Upper lobe of left lung (tissue), 4 donors: ENCODE results near the gene SKA3.
"Not testable (repeated sequence)": the region's sequence is repeated elsewhere in the genome, so short reads cannot be mapped to it uniquely, and the experiment has no call there.

Source experiments
- EP300 ChIP-seq, 4 donors: sonication (generic); formaldehyde crosslinking; IDR thresholded peaks; one replicate each; pipeline ENCODE4 v1.5.1; 2017; ENCODE audit warnings: antibody characterized with exemption in 4 of 4, control low read depth in 2 of 4
- POLR2A ChIP-seq, 4 donors: fragments of 450-650 bp; IDR thresholded peaks; one replicate each; pipeline ENCODE4 v1.5.1; 2016 to 2017; ENCODE audit warnings: antibody characterized with exemption in 4 of 4, mild to moderate bottlenecking in 2 of 4
- POLR2AphosphoS5 ChIP-seq, 2 donors: sonication (generic); formaldehyde crosslinking; IDR thresholded peaks; one replicate each; pipeline ENCODE4 v1.5.1; 2017; ENCODE audit warnings: antibody characterized with exemption in 2 of 2
- TF ChIP-seq, protein P1 (sequence below), 6 experiments: fragments of 450-650 bp in 4 of 6; fragments of 200-600 bp in 2 of 6; sonication (generic) in 2 of 6; IDR thresholded peaks; one replicate each; pipeline ENCODE4 v1.5.1; 2016 to 2019; ENCODE audit warnings: antibody characterized with exemption in 6 of 6

DNA sequence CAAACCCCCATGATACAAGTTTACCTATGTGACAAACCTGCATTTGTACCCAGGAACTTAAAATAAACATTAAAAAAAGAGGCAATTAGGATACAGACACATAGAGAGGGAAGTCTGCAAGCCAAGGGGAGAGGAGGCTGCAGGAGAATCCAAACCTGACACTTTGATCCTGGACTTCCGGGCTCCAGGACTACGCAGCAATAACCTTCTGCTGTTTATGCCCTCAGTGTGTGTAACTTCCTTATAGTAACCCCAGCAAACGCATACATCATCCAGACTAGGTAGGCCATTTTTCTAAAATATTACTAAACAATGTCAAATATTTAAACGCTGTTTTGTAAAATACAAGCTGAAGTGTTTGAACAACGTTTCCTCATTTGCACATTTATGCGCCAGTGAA, 39.1 kb upstream of the SKA3 start:
- not testable (repeated sequence) for TF ChIP-seq POLR2A, EP300, POLR2AphosphoS5 (IDR thresholded peaks at IDR 0.05)
- TF ChIP-seq, protein P1, sequence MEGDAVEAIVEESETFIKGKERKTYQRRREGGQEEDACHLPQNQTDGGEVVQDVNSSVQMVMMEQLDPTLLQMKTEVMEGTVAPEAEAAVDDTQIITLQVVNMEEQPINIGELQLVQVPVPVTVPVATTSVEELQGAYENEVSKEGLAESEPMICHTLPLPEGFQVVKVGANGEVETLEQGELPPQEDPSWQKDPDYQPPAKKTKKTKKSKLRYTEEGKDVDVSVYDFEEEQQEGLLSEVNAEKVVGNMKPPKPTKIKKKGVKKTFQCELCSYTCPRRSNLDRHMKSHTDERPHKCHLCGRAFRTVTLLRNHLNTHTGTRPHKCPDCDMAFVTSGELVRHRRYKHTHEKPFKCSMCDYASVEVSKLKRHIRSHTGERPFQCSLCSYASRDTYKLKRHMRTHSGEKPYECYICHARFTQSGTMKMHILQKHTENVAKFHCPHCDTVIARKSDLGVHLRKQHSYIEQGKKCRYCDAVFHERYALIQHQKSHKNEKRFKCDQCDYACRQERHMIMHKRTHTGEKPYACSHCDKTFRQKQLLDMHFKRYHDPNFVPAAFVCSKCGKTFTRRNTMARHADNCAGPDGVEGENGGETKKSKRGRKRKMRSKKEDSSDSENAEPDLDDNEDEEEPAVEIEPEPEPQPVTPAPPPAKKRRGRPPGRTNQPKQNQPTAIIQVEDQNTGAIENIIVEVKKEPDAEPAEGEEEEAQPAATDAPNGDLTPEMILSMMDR (IDR thresholded peaks at IDR 0.05) = not testable (repeated sequence)
